Neural cell (in vitro differentiated cells): ENCODE results near the gene TM9SF4. TPM values are rescaled to one million over a fixed set of nuclear protein-coding genes. Genes with fewer than 3 reads are reported as not detected.

Experiments
- H2AFZ ChIP-seq: fragments of 200-600, 300-800 bp; sonication (generic), shearing (Covaris generic); 2 replicates; pipeline ENCODE4 v1.6.0; 2014; ENCODE audit warnings: low read depth, mild to moderate bottlenecking, antibody characterized with exemption, low read length, moderate library complexity
- H3F3A ChIP-seq: fragments of 200-600 bp; shearing (Covaris generic); 2 replicates; pipeline ENCODE4 v1.6.1; 2016; ENCODE audit warnings: mild to moderate bottlenecking, moderate library complexity, mixed read lengths, antibody characterized with exemption, low read length; ENCODE audit not compliant: insufficient read depth, poor library complexity, severe bottlenecking
- H3K27ac ChIP-seq: fragments of 200-600, 300-800 bp; sonication (generic), shearing (Covaris generic); 2 replicates; pipeline ENCODE4 v1.5.1; 2014; ENCODE audit warnings: mild to moderate bottlenecking, low read length, moderate library complexity
- H3K27me3 ChIP-seq: fragments of 300-800, 200-600 bp; sonication (generic), shearing (Covaris generic); 2 replicates; pipeline ENCODE4 v1.6.0; 2014; ENCODE audit warnings: mild to moderate bottlenecking, low read depth, low read length, moderate library complexity; ENCODE audit not compliant: insufficient read depth
- H3K36me3 ChIP-seq: fragments of 300-800, 200-600 bp; sonication (generic), shearing (Covaris generic); 2 replicates; pipeline ENCODE4 v1.5.1; 2014; ENCODE audit warnings: mild to moderate bottlenecking, antibody characterized with exemption, low read length, moderate library complexity; ENCODE audit not compliant: insufficient read depth
- H3K4me2 ChIP-seq: fragments of 300-800, 200-600 bp; sonication (generic), shearing (Covaris generic); 2 replicates; pipeline ENCODE4 v1.6.0; 2014; ENCODE audit warnings: mild to moderate bottlenecking, low read length
- H3K4me3 ChIP-seq: fragments of 300-800, 200-600 bp; sonication (generic), shearing (Covaris generic); 2 replicates; pipeline ENCODE4 v1.5.1; 2014; ENCODE audit warnings: mild to moderate bottlenecking, low read length, moderate library complexity
- H3K79me2 ChIP-seq: fragments of 200-600 bp; shearing (Covaris generic); replicated peaks from 2 replicates; pipeline ENCODE4 v1.6.0; 2014; ENCODE audit warnings: mild to moderate bottlenecking, low read length, moderate library complexity; ENCODE audit not compliant: insufficient read depth
- H3K9ac ChIP-seq: fragments of 300-800, 200-600 bp; sonication (generic), shearing (Covaris generic); 2 replicates; pipeline ENCODE4 v1.6.1; 2016; ENCODE audit warnings: mild to moderate bottlenecking, low read length, mixed read lengths
- H3K9me2 ChIP-seq: fragments of 200-600 bp; shearing (Covaris generic); 2 replicates; pipeline ENCODE4 v1.6.1; 2016; ENCODE audit warnings: mild to moderate bottlenecking, low read length, mixed read lengths; ENCODE audit not compliant: insufficient read depth
- H3K9me3 ChIP-seq: fragments of 200-600, 300-800 bp; sonication (generic), shearing (Covaris generic); 2 replicates; pipeline ENCODE4 v1.6.1; 2016; ENCODE audit warnings: mild to moderate bottlenecking, mixed run types, low read length, moderate library complexity, mixed read lengths
- H4K20me1 ChIP-seq: fragments of 200-600 bp; shearing (Covaris generic); 2 replicates; pipeline ENCODE4 v1.6.1; 2016; ENCODE audit warnings: mild to moderate bottlenecking, mixed run types; ENCODE audit not compliant: insufficient read depth
- EP300 ChIP-seq: fragments of 450-650 bp; conservative IDR thresholded peaks from 2 replicates; pipeline ENCODE4 v1.6.1; 2014; ENCODE audit warnings: antibody characterized with exemption, mild to moderate bottlenecking, moderate library complexity; ENCODE audit not compliant: poor library complexity, severe bottlenecking
- EZH2 ChIP-seq: fragments of 200-600, 300-800 bp; shearing (Covaris generic), sonication (generic); IDR thresholded peaks from 2 replicates; pipeline ENCODE4 v1.6.1; 2014; ENCODE audit warnings: antibody characterized with exemption, low read length, borderline replicate concordance, mild to moderate bottlenecking; ENCODE audit not compliant: insufficient read depth, poor library complexity, severe bottlenecking
- MXI1 ChIP-seq: fragments of 450-650 bp; conservative IDR thresholded peaks from 2 replicates; pipeline ENCODE4 v1.6.1; 2014; ENCODE audit warnings: antibody characterized with exemption, mild to moderate bottlenecking; ENCODE audit not compliant: poor library complexity, severe bottlenecking
- POLR2AphosphoS5 ChIP-seq: IDR thresholded peaks from 2 replicates; pipeline ENCODE4 v1.6.1; 2012
- RAD21 ChIP-seq: fragments of 450-650 bp; conservative IDR thresholded peaks from 2 replicates; pipeline ENCODE4 v1.6.1; 2014; ENCODE audit warnings: antibody characterized with exemption, mild to moderate bottlenecking, moderate library complexity
- REST ChIP-seq: IDR thresholded peaks from 2 replicates; pipeline ENCODE4 v1.6.1; 2012; ENCODE audit warnings: borderline replicate concordance
- SMC3 ChIP-seq: fragments of 450-650 bp; conservative IDR thresholded peaks from 2 replicates; pipeline ENCODE4 v1.6.1; 2014; ENCODE audit warnings: antibody characterized with exemption, mild to moderate bottlenecking, moderate library complexity; ENCODE audit not compliant: poor library complexity
- TAF1 ChIP-seq: IDR thresholded peaks from 2 replicates; pipeline ENCODE4 v1.6.1; 2012; ENCODE audit warnings: low read depth
- polyA plus RNA-seq: library from polyadenylated mRNA; depleted of rRNA; stranded (reverse); fragments of >200 nt; gene quantifications from 2 replicates; pipeline ENCODE4 v1.2.3, GENCODE V29; 2014
- TF ChIP-seq, protein P1 (sequence below): fragments of 450-650 bp; IDR thresholded peaks from 2 replicates; pipeline ENCODE4 v1.5.1; 2014; ENCODE audit warnings: antibody characterized with exemption, mild to moderate bottlenecking, moderate library complexity; ENCODE audit not compliant: poor library complexity, severe bottlenecking

TM9SF4 gene
- polyA plus RNA-seq, 1 donor from 2014 or later: 18.3 TPM

GRCh38 chr20:32080783-32081182, 28.7 kb upstream of the TM9SF4 start:
- Histone ChIP-seq H3K4me3 (no peak overlapping the region), H3F3A (no peaks in the 10 kb centered on the region)

DNA sequence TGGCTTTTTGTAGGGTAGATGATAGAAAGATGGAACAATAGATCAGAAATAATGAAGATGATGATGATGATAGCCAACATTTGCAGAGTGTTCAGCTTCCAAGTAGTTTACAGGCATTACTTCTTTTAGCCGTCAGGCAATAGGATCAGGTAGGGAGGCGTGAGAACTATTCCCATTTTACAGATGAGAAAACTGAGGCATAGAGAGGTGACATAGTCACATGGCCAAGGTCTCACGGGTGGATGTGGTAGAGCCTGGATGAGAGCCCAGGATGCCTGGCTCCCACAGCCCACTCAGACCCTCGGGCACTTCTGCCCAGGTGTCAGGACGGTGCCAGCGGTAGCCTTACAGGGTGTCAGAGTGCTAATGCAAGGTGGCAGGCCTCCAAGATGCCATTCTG, 26.0 kb upstream of the TM9SF4 start:
- Histone ChIP-seq H3K4me2 (no peak overlapping the region), H3K9ac (no peak overlapping the region), H3K79me2 (no peaks in the 10 kb centered on the region), H3K9me2 (no peaks in the 10 kb centered on the region), H2AFZ (no peak overlapping the region), H4K20me1 (no peaks in the 10 kb centered on the region), H3K36me3 (no peaks in the 10 kb centered on the region), H3F3A (no peaks in the 10 kb centered on the region), H3K27me3 (no peaks in the 10 kb centered on the region), H3K9me3 (no peaks in the 10 kb centered on the region), H3K4me3 (no peak overlapping the region), H3K27ac (no peak overlapping the region)
- TF ChIP-seq MXI1 (no peak), REST (no peak), EP300 (no peak), EZH2 (no peak), TAF1 (no peak), RAD21 (no peak), SMC3 (no peak), POLR2AphosphoS5 (no peak)
- TF ChIP-seq, protein P1, sequence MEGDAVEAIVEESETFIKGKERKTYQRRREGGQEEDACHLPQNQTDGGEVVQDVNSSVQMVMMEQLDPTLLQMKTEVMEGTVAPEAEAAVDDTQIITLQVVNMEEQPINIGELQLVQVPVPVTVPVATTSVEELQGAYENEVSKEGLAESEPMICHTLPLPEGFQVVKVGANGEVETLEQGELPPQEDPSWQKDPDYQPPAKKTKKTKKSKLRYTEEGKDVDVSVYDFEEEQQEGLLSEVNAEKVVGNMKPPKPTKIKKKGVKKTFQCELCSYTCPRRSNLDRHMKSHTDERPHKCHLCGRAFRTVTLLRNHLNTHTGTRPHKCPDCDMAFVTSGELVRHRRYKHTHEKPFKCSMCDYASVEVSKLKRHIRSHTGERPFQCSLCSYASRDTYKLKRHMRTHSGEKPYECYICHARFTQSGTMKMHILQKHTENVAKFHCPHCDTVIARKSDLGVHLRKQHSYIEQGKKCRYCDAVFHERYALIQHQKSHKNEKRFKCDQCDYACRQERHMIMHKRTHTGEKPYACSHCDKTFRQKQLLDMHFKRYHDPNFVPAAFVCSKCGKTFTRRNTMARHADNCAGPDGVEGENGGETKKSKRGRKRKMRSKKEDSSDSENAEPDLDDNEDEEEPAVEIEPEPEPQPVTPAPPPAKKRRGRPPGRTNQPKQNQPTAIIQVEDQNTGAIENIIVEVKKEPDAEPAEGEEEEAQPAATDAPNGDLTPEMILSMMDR: no peak

More at GRCh38 chr20:32080783-32081182, 28.7 kb upstream of the TM9SF4 start:
- H3K27me3 ChIP-seq: no peaks in the 10 kb centered on the region
- no peaks in the 10 kb centered on the region for H3K9me2 ChIP-seq
- no peak overlapping the region for H3K27ac ChIP-seq
- TF ChIP-seq EP300 (no peak), MXI1 (no peak)
- TF ChIP-seq, protein P1: no peak
- no peaks in the 10 kb centered on the region for H3K9me3 ChIP-seq
- no peak overlapping the region for H2AFZ ChIP-seq
- H3K9ac ChIP-seq: no peak overlapping the region
- H3K4me2 ChIP-seq: no peak overlapping the region
- no peaks in the 10 kb centered on the region for H3K36me3 ChIP-seq
- no peaks in the 10 kb centered on the region for H4K20me1 ChIP-seq
- no peaks in the 10 kb centered on the region for H3K79me2 ChIP-seq
